ENCODE data around the gene GNG12. TPM values are rescaled to one million over a fixed set of nuclear protein-coding genes. Genes with fewer than 3 reads are reported as not detected.

Gene GNG12
- polyA plus RNA-seq, 4 donors = 52.8 to 162 (median 126) TPM

DNA sequence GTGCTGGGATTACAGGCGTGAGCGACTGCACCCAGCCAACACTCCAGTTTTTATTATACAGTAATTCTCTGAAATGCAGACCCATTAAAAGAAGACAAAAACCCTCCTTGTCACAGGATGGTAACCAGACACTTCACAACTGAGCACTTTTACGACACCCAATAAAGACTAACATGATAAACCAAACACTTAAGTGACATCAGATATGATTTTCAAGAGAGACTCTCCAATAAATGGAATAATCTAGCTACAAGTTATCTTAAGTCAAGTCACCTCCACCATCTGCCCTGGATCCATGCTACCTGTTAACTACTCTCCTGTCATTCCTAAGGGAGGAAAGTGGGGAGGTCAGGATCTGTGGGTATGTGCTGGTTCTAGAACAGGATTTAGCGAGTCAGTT lies 5.6 kb downstream of the GNG12 start:
- peak overlapping the region in 1 of 3 donors; percentile 12 for H3K27ac ChIP-seq (ENCODE audit: low read depth in 1 of 3, low read length in 2 of 3)
- peaks cover 4 to 49% (median 11%) of the 10 kb centered on the region in 3 donors for H3K4me1 ChIP-seq (ENCODE audit: control insufficient read depth in 3 of 3, insufficient read depth in 2 of 3, low read depth in 1 of 3, low read length in 2 of 3)
- H3K36me3 ChIP-seq (ENCODE audit: control insufficient read depth in 3 of 3, insufficient read depth in 2 of 3, low read depth in 1 of 3, low read length in 3 of 3) = peaks cover 0 to 8% (median 0%) of the 10 kb centered on the region in 3 donors
- no peaks in the 10 kb centered on the region for H3K9me3 ChIP-seq (ENCODE audit: control insufficient read depth in 2 of 2, insufficient read depth in 1 of 2, low read depth in 1 of 2, low read length in 1 of 2)
- H3K27me3 ChIP-seq (ENCODE audit: control insufficient read depth in 3 of 3, insufficient read depth in 3 of 3, low read length in 3 of 3) = peaks cover 0 to 4% (median 0%) of the 10 kb centered on the region in 3 donors
- WGBS, 3 donors = 81 to 84% (median 83%) methylated on average over 4 of the region's 4 CpGs
- no peak for FAIRE-seq
- H3K4me3 ChIP-seq (ENCODE audit: low read depth in 1 of 3, low read length in 3 of 3) = no peak overlapping the region
- DNase-seq = no peak

- peaks cover 4 to 50% (median 15%) of the 10 kb centered on the region in 3 donors for H3K4me1 ChIP-seq (ENCODE audit: control insufficient read depth in 3 of 3, insufficient read depth in 2 of 3, low read depth in 1 of 3, low read length in 2 of 3)
Observed at GRCh38 chr1:67825591-67825990, 7.7 kb downstream of the GNG12 start.

GRCh38 chr1:67824766-67825165 lies 8.5 kb downstream of the GNG12 start:
- H3K27ac ChIP-seq (ENCODE audit: low read depth in 1 of 3, low read length in 2 of 3) = peak overlapping the region in 1 of 3 donors; percentile 52
- H3K27me3 ChIP-seq (ENCODE audit: control insufficient read depth in 3 of 3, insufficient read depth in 3 of 3, low read length in 3 of 3) = no peaks in the 10 kb centered on the region
- FAIRE-seq (no peak), DNase-seq (peak in 1 of 2 donors; percentile 83)
- H3K9me3 ChIP-seq (ENCODE audit: control insufficient read depth in 2 of 2, insufficient read depth in 1 of 2, low read depth in 1 of 2, low read length in 1 of 2) = no peaks in the 10 kb centered on the region
- peaks cover 0 to 8% (median 0%) of the 10 kb centered on the region in 3 donors for H3K36me3 ChIP-seq (ENCODE audit: control insufficient read depth in 3 of 3, insufficient read depth in 2 of 3, low read depth in 1 of 3, low read length in 3 of 3)
- H3K4me1 ChIP-seq (ENCODE audit: control insufficient read depth in 3 of 3, insufficient read depth in 2 of 3, low read depth in 1 of 3, low read length in 2 of 3) = peaks cover 4 to 54% (median 16%) of the 10 kb centered on the region in 3 donors
- WGBS, 3 donors = 9 to 57% (median 24%) methylated on average over 1 of the region's 1 CpG
- no peak overlapping the region for H3K4me3 ChIP-seq (ENCODE audit: low read depth in 1 of 3, low read length in 3 of 3)

More at GRCh38 chr1:67825591-67825990, 7.7 kb downstream of the GNG12 start:
- 61 to 75% (median 68%) methylated on average over 4 of the region's 4 CpGs for WGBS, 3 donors
- H3K9me3 ChIP-seq (ENCODE audit: control insufficient read depth in 2 of 2, insufficient read depth in 1 of 2, low read depth in 1 of 2, low read length in 1 of 2) = no peaks in the 10 kb centered on the region
- peak overlapping the region in 1 of 3 donors; percentile 10 for H3K27ac ChIP-seq (ENCODE audit: low read depth in 1 of 3, low read length in 2 of 3)
- no peaks in the 10 kb centered on the region for H3K27me3 ChIP-seq (ENCODE audit: control insufficient read depth in 3 of 3, insufficient read depth in 3 of 3, low read length in 3 of 3)
- FAIRE-seq (no peak), DNase-seq (no peak)
- peaks cover 0 to 8% (median 0%) of the 10 kb centered on the region in 3 donors for H3K36me3 ChIP-seq (ENCODE audit: control insufficient read depth in 3 of 3, insufficient read depth in 2 of 3, low read depth in 1 of 3, low read length in 3 of 3)
- no peak overlapping the region for H3K4me3 ChIP-seq (ENCODE audit: low read depth in 1 of 3, low read length in 3 of 3)

GRCh38 chr1:67823615-67824014 lies 9.7 kb downstream of the GNG12 start:
- H3K27ac ChIP-seq (ENCODE audit: low read depth in 1 of 3, low read length in 2 of 3) = no peak overlapping the region

DNA sequence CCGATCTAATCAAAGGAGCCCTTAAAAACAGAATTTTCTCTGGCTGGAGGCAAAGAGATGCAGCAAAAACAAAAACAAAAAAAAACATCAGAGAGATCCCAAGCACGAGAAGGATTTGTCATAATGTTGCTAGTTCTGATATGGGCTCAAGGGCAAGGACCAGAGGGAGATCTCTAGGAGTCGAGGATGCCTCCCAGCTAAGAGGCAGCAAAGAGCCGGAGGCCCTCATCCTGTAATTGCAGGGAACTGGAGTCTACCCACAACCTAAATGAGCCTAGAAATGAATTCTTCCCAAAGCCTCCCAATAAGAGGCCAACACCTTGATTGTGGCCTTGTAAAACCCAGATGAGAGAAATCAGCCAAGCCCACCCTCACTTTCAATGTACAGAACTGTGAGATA lies 12.0 kb downstream of the GNG12 start:
- FAIRE-seq (no peak), DNase-seq (no peak)
- Histone ChIP-seq H3K9me3 (ENCODE audit: control insufficient read depth in 2 of 2, insufficient read depth in 1 of 2, low read depth in 1 of 2, low read length in 1 of 2) (peaks cover 0 to 9% of the 10 kb centered on the region in 2 donors), H3K36me3 (ENCODE audit: control insufficient read depth in 3 of 3, insufficient read depth in 2 of 3, low read depth in 1 of 3, low read length in 3 of 3) (peaks cover 0 to 3% (median 0%) of the 10 kb centered on the region in 3 donors), H3K27me3 (ENCODE audit: control insufficient read depth in 3 of 3, insufficient read depth in 3 of 3, low read length in 3 of 3) (no peaks in the 10 kb centered on the region), H3K4me3 (ENCODE audit: low read depth in 1 of 3, low read length in 3 of 3) (no peak overlapping the region), H3K4me1 (ENCODE audit: control insufficient read depth in 3 of 3, insufficient read depth in 2 of 3, low read depth in 1 of 3, low read length in 2 of 3) (peaks cover 6 to 67% (median 18%) of the 10 kb centered on the region in 3 donors), H3K27ac (ENCODE audit: low read depth in 1 of 3, low read length in 2 of 3) (no peak overlapping the region)
- WGBS, 3 donors = 77 to 84% (median 79%) methylated on average over 4 of the region's 4 CpGs

More at GRCh38 chr1:67823615-67824014, 9.7 kb downstream of the GNG12 start:
- WGBS, 3 donors = 76 to 78% (median 76%) methylated on average over 4 of the region's 4 CpGs
- no peak overlapping the region for H3K4me3 ChIP-seq (ENCODE audit: low read depth in 1 of 3, low read length in 3 of 3)
- H3K27me3 ChIP-seq (ENCODE audit: control insufficient read depth in 3 of 3, insufficient read depth in 3 of 3, low read length in 3 of 3) = no peaks in the 10 kb centered on the region
- DNase-seq (no peak), FAIRE-seq (no peak)
- peaks cover 4 to 60% (median 20%) of the 10 kb centered on the region in 3 donors for H3K4me1 ChIP-seq (ENCODE audit: control insufficient read depth in 3 of 3, insufficient read depth in 2 of 3, low read depth in 1 of 3, low read length in 2 of 3)
- H3K36me3 ChIP-seq (ENCODE audit: control insufficient read depth in 3 of 3, insufficient read depth in 2 of 3, low read depth in 1 of 3, low read length in 3 of 3) = peaks cover 0 to 8% (median 0%) of the 10 kb centered on the region in 3 donors
- no peaks in the 10 kb centered on the region for H3K9me3 ChIP-seq (ENCODE audit: control insufficient read depth in 2 of 2, insufficient read depth in 1 of 2, low read depth in 1 of 2, low read length in 1 of 2)

DNA sequence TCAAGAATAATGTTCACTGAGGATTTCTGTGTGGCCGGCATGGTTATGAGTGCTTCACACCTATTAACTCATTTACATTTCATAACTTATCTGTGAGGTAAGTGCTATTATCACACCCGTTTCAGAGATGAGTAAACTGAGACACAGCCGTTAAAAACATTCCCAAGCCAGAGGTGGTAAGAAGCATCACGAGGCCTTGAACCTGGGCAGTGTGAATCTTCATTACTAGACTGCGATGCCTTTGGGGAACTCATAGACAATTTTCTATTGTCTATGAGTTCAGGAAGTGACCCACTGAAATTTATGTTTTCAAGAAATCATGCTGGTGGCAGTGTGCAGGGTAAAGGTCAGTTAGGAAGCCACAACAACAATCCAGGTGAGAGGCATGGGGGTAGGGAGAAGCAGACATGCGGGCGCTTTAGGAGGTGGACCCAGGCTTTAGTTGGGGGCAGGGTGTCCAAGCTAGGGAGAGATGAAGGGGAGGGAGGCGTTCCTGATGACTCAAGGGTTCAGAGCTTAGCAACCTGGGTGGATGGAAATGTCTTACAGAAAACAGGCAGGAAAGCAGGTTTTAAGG lies 14.5 kb downstream of the GNG12 start:
- H3K27ac ChIP-seq (ENCODE audit: low read depth in 1 of 3, low read length in 2 of 3) = peak overlapping the region; percentile 41 to 93 (median 82)
- H3K4me3 ChIP-seq (ENCODE audit: low read depth in 1 of 3, low read length in 3 of 3) = no peak overlapping the region
- H3K9me3 ChIP-seq (ENCODE audit: control insufficient read depth in 2 of 2, insufficient read depth in 1 of 2, low read depth in 1 of 2, low read length in 1 of 2) = peaks cover 0 to 9% of the 10 kb centered on the region in 2 donors
- no peak for FAIRE-seq
- H3K27me3 ChIP-seq (ENCODE audit: control insufficient read depth in 3 of 3, insufficient read depth in 3 of 3, low read length in 3 of 3) = no peaks in the 10 kb centered on the region
- H3K4me1 ChIP-seq (ENCODE audit: control insufficient read depth in 3 of 3, insufficient read depth in 2 of 3, low read depth in 1 of 3, low read length in 2 of 3) = peaks cover 10 to 65% (median 15%) of the 10 kb centered on the region in 3 donors
- WGBS, 3 donors = 27 to 67% (median 40%) methylated on average over 8 of the region's 8 CpGs
- DNase-seq = peak; percentile 82 to 85
- peaks cover 0 to 5% (median 0%) of the 10 kb centered on the region in 3 donors for H3K36me3 ChIP-seq (ENCODE audit: control insufficient read depth in 3 of 3, insufficient read depth in 2 of 3, low read depth in 1 of 3, low read length in 3 of 3)

- H3K4me3 ChIP-seq (ENCODE audit: low read depth in 1 of 3, low read length in 3 of 3) = no peak overlapping the region
- peaks cover 0 to 9% of the 10 kb centered on the region in 2 donors for H3K9me3 ChIP-seq (ENCODE audit: control insufficient read depth in 2 of 2, insufficient read depth in 1 of 2, low read depth in 1 of 2, low read length in 1 of 2)
- no peak for DNase-seq
- 88 to 94% (median 89%) methylated on average over 1 of the region's 1 CpG for WGBS, 3 donors
- H3K27ac ChIP-seq (ENCODE audit: low read depth in 1 of 3, low read length in 2 of 3) = peak overlapping the region; percentile 55 to 93 (median 82)
- peaks cover 0 to 5% (median 0%) of the 10 kb centered on the region in 3 donors for H3K36me3 ChIP-seq (ENCODE audit: control insufficient read depth in 3 of 3, insufficient read depth in 2 of 3, low read depth in 1 of 3, low read length in 3 of 3)
- H3K27me3 ChIP-seq (ENCODE audit: control insufficient read depth in 3 of 3, insufficient read depth in 3 of 3, low read length in 3 of 3) = no peaks in the 10 kb centered on the region
- FAIRE-seq = no peak
- H3K4me1 ChIP-seq (ENCODE audit: control insufficient read depth in 3 of 3, insufficient read depth in 2 of 3, low read depth in 1 of 3, low read length in 2 of 3) = peaks cover 9 to 70% (median 15%) of the 10 kb centered on the region in 3 donors
Observed at GRCh38 chr1:67818162-67818561, 15.1 kb downstream of the GNG12 start.

- peaks cover 0 to 9% of the 10 kb centered on the region in 2 donors for H3K9me3 ChIP-seq (ENCODE audit: control insufficient read depth in 2 of 2, insufficient read depth in 1 of 2, low read depth in 1 of 2, low read length in 1 of 2)
- WGBS, 3 donors = 32 to 49% (median 44%) methylated on average over 1 of the region's 1 CpG
- H3K4me3 ChIP-seq (ENCODE audit: low read depth in 1 of 3, low read length in 3 of 3) = no peak overlapping the region
- peaks cover 11 to 79% (median 15%) of the 10 kb centered on the region in 3 donors for H3K4me1 ChIP-seq (ENCODE audit: control insufficient read depth in 3 of 3, insufficient read depth in 2 of 3, low read depth in 1 of 3, low read length in 2 of 3)
- no peaks in the 10 kb centered on the region for H3K27me3 ChIP-seq (ENCODE audit: control insufficient read depth in 3 of 3, insufficient read depth in 3 of 3, low read length in 3 of 3)
- DNase-seq (peak; percentile 53 to 97), FAIRE-seq (no peak)
- H3K36me3 ChIP-seq (ENCODE audit: control insufficient read depth in 3 of 3, insufficient read depth in 2 of 3, low read depth in 1 of 3, low read length in 3 of 3) = peaks cover 0 to 5% (median 0%) of the 10 kb centered on the region in 3 donors
- H3K27ac ChIP-seq (ENCODE audit: low read depth in 1 of 3, low read length in 2 of 3) = peak overlapping the region; percentile 55 to 99 (median 93)
Observed at GRCh38 chr1:67817319-67817718, 15.9 kb downstream of the GNG12 start.
